ENCODE data around the gene CD164.

Gene CD164

DNA sequence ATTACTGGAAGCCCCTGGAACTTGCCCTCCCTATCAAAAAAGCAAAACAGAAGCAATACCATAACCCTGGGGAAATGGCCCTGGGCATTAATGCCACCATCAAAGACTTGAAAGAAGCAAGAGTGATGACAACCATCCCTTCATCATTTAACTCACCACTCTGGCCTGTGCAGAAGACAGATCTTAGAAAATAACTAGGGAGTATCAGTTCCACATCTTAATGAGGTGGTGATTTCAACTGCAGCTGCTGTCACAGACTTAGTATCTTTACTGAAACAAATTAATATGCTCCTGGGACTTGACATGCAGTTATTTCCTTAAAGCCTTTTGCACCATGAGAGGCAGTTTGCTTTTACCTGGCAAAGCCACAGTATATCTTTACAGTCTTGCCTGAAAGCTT is 24.1 kb downstream of the CD164 start:
- Histone ChIP-seq H3K4me1 (peaks cover 6% of the 10 kb centered on the region), H3K9ac (no peak overlapping the region), H3K9me3 (ENCODE audit: control insufficient read depth, low read length) (no peaks in the 10 kb centered on the region), H3K27me3 (ENCODE audit: control insufficient read depth, insufficient read depth, low read length) (no peaks in the 10 kb centered on the region), H3K27ac (no peak overlapping the region), H3K79me2 (peaks cover 7% of the 10 kb centered on the region), H3K4me3 (ENCODE audit: low read depth, low read length) (no peak overlapping the region), H3K4me2 (ENCODE audit: low read length) (no peak overlapping the region), H2AFZ (no peak overlapping the region), H3K36me3 (ENCODE audit: control insufficient read depth, insufficient read depth, low read length) (no peaks in the 10 kb centered on the region)
- no peak for TF ChIP-seq CTCF (IDR thresholded peaks at IDR 0.05)

DNA sequence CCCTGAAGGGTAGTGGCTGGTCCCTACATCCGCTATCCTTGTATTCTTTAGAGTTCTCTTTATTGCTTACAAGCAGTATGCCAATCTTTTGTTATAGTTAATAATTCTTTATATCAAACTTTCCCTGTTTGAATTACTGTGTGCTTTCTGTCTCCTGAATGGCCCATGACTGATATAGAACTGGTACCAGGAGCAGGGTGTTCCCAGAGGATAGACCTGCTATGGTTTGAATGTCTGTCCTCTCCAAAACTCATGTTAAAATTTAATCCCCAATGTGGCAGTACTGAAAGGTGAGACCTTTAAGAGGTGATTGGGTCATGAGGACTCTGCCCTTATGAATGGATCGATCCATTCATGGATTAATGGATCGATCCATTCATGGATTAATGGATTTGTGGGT is 26.0 kb downstream of the CD164 start:
- Histone ChIP-seq H3K79me2 (peaks cover 7% of the 10 kb centered on the region), H3K27me3 (ENCODE audit: control insufficient read depth, insufficient read depth, low read length) (no peaks in the 10 kb centered on the region), H3K9ac (no peak overlapping the region), H3K27ac (no peak overlapping the region), H3K9me3 (ENCODE audit: control insufficient read depth, low read length) (no peaks in the 10 kb centered on the region), H3K36me3 (ENCODE audit: control insufficient read depth, insufficient read depth, low read length) (no peaks in the 10 kb centered on the region), H3K4me1 (peaks cover 8% of the 10 kb centered on the region), H3K4me2 (ENCODE audit: low read length) (no peak overlapping the region), H2AFZ (no peak overlapping the region), H3K4me3 (ENCODE audit: low read depth, low read length) (no peak overlapping the region)
- no peak for TF ChIP-seq CTCF (IDR thresholded peaks at IDR 0.05)

- no peak for TF ChIP-seq CTCF (IDR thresholded peaks at IDR 0.05)
- peaks cover 5% of the 10 kb centered on the region for H3K4me1 ChIP-seq
These were observed 30.8 kb downstream of the CD164 start for GRCh38 chr6:109351231-109352130.

DNA sequence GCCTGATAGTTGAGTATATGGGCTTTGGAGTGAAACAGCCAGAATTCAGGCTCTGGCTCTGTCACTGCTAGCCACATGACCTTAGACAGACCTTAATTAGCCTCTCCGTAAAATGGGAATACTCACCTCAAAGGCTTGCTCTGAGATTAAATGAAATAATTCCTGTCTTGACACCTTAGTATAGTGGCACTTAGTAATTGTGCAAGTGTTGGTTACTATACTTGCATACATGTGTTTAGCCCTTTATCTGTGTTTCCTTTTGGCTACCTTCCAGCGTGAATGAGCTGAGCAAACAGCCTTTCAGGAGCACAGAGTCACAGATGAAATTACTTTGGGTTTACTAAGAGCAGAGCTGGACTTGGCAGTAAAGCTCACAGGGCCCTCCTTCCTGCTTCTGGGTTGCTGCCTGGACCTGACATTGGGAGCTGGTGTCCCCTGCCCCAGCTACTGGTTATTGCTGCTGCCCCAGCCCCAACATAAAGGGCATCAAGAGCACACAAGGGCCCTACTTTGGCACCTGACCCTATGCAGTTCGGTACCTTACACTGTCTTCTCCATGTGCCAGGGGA is 32.8 kb downstream of the CD164 start:
- Histone ChIP-seq H3K79me2 (no peaks in the 10 kb centered on the region), H3K9ac (no peak overlapping the region), H2AFZ (no peak overlapping the region)

More at GRCh38 chr6:109351231-109352130, 30.8 kb downstream of the CD164 start:
- H3K79me2 ChIP-seq, result no peaks in the 10 kb centered on the region
- H2AFZ ChIP-seq, result no peak overlapping the region
- no peaks in the 10 kb centered on the region for H3K27me3 ChIP-seq (ENCODE audit: control insufficient read depth, insufficient read depth, low read length)
- H3K4me2 ChIP-seq (ENCODE audit: low read length), result no peak overlapping the region
- H3K36me3 ChIP-seq (ENCODE audit: control insufficient read depth, insufficient read depth, low read length), result no peaks in the 10 kb centered on the region
- no peaks in the 10 kb centered on the region for H3K9me3 ChIP-seq (ENCODE audit: control insufficient read depth, low read length)
- no peak overlapping the region for H3K9ac ChIP-seq
- no peak overlapping the region for H3K27ac ChIP-seq
- no peak overlapping the region for H3K4me3 ChIP-seq (ENCODE audit: low read depth, low read length)

More for the DNA sequence above, 32.8 kb downstream of the CD164 start:
- TF ChIP-seq CTCF (IDR thresholded peaks at IDR 0.05), result no peak
- no peaks in the 10 kb centered on the region for H3K9me3 ChIP-seq (ENCODE audit: control insufficient read depth, low read length)
- no peaks in the 10 kb centered on the region for H3K27me3 ChIP-seq (ENCODE audit: control insufficient read depth, insufficient read depth, low read length)
- H3K4me3 ChIP-seq (ENCODE audit: low read depth, low read length), result no peak overlapping the region
- no peak overlapping the region for H3K4me2 ChIP-seq (ENCODE audit: low read length)
- H3K4me1 ChIP-seq, result peaks cover 5% of the 10 kb centered on the region
- H3K27ac ChIP-seq, result no peak overlapping the region
- no peaks in the 10 kb centered on the region for H3K36me3 ChIP-seq (ENCODE audit: control insufficient read depth, insufficient read depth, low read length)

All from parathyroid adenoma (tissue), 2 donors.